Measurements from ENCODE around the gene C2orf42.
"Not testable (repeated sequence)": the region's sequence is repeated elsewhere in the genome, so short reads cannot be mapped to it uniquely, and the experiment has no call there.

C2orf42 gene

DNA sequence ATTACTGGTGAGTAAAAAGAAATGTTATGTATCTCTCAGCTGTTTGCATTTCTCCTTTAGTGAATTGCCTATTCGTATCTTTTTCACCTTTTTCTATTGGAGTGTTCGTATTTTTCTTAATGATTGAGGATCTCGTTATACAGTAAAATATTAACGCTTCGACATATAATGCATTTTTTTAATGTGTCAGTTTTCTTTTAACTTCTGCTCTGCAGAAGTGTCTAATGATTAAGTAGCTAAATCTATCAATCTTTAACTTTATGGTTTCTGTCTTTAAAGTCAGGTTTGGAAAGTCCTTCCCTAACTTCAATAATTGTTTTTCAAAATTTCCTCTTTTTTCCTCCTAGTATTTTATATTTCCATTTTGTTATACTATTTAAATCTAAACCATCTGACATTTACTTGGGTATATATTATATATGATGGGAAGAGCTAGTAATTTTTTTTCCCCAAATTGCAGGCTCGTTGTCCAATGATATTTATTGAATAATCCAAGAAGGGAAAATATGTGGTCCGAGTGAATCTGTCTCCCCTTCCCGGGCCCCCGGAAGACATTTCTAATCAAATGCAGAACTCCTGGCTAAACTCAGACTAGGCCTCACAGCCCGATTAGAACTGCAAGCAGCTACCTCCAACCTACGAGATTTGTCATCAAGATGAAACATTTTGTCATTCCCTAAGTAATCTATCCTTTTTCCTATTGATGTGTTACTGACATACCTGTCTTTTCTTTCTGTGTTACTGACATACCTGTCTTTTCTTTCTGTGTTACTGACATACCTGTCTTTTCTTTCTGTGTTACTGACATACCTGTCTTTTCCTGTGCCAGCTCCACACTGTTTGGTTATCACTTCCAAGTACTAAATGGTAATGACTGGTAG lies 86.3 kb downstream of the C2orf42 start:
- H3K4me1 ChIP-seq (ENCODE audit: insufficient read depth, low read length) = peaks cover 20% of the 10 kb centered on the region
- H3K4me2 ChIP-seq (ENCODE audit: insufficient read depth, low read length) = peak overlapping the region; percentile 30; the same call in 1 of the 2 replicates
- no peaks in the 10 kb centered on the region for H3K79me2 ChIP-seq (ENCODE audit: insufficient read depth, low read length)
- H3K4me3 ChIP-seq (ENCODE audit: low read depth in 1 of 2, low read length in 2 of 2) = no peak overlapping the region
- H3K27me3 ChIP-seq (ENCODE audit: insufficient read depth, low read length, poor library complexity) = no peaks in the 10 kb centered on the region
- H3K36me3 ChIP-seq (ENCODE audit: insufficient read depth, low read length) = no peaks in the 10 kb centered on the region
- H3K9me3 ChIP-seq (ENCODE audit: insufficient read depth, low read length, severe bottlenecking) = no peaks in the 10 kb centered on the region
- peak overlapping the region; percentile 76 for H3K27ac ChIP-seq (ENCODE audit: low read length)
- TF ChIP-seq, protein P1, sequence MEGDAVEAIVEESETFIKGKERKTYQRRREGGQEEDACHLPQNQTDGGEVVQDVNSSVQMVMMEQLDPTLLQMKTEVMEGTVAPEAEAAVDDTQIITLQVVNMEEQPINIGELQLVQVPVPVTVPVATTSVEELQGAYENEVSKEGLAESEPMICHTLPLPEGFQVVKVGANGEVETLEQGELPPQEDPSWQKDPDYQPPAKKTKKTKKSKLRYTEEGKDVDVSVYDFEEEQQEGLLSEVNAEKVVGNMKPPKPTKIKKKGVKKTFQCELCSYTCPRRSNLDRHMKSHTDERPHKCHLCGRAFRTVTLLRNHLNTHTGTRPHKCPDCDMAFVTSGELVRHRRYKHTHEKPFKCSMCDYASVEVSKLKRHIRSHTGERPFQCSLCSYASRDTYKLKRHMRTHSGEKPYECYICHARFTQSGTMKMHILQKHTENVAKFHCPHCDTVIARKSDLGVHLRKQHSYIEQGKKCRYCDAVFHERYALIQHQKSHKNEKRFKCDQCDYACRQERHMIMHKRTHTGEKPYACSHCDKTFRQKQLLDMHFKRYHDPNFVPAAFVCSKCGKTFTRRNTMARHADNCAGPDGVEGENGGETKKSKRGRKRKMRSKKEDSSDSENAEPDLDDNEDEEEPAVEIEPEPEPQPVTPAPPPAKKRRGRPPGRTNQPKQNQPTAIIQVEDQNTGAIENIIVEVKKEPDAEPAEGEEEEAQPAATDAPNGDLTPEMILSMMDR (IDR thresholded peaks at IDR 0.05; ENCODE audit: borderline replicate concordance, extremely low read depth, low read length, poor library complexity, severe bottlenecking) = no peak
- TF ChIP-seq EZH2 (IDR thresholded peaks at IDR 0.05; ENCODE audit: borderline replicate concordance, low read depth, low read length, severe bottlenecking) = no peak
- H4K20me1 ChIP-seq (ENCODE audit: insufficient read depth, low read length) = no peaks in the 10 kb centered on the region
- peak overlapping the region; percentile 37 for H3K9ac ChIP-seq (ENCODE audit: low read depth, low read length)
- ATAC-seq (ENCODE audit: insufficient read depth, low read depth) = no peak
- peak overlapping the region; percentile 67 for H2AFZ ChIP-seq (ENCODE audit: low read depth, low read length)
- DNase-seq = no peak

DNA sequence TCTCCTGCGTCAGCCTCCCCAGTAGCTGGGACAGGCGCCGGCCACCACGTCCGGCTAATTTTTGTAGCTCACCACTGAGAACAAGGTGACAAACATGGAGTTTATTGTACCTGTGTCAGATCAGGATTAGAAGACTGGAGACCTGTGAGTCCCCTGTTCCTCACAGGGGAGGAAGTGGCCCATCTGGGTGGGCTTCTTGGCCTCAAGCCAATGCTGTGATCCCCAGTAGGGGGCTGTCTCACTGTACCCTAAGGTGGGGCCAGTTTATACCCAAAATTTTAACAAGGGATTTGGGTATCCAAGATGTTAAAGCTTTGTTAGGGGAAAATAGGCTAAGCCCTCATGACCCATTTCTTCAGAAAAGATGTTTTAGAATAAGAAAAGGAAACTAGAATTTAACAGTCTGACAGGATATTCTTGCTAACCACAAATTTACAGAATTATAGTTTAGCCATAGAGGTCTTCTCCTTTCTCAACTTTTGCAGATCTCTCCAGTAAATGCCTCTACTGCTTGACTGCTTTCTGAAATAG lies 87.2 kb downstream of the C2orf42 start:
- H3K9ac ChIP-seq (ENCODE audit: low read depth, low read length) = peak overlapping the region; percentile 37
- H3K36me3 ChIP-seq (ENCODE audit: insufficient read depth, low read length) = no peaks in the 10 kb centered on the region
- H2AFZ ChIP-seq (ENCODE audit: low read depth, low read length) = peak overlapping the region; percentile 66
- H3K79me2 ChIP-seq (ENCODE audit: insufficient read depth, low read length) = no peaks in the 10 kb centered on the region
- peak overlapping the region; percentile 76 for H3K27ac ChIP-seq (ENCODE audit: low read length)
- H3K9me3 ChIP-seq (ENCODE audit: insufficient read depth, low read length, severe bottlenecking) = no peaks in the 10 kb centered on the region
- H4K20me1 ChIP-seq (ENCODE audit: insufficient read depth, low read length) = no peaks in the 10 kb centered on the region
- TF ChIP-seq, protein P1 (IDR thresholded peaks at IDR 0.05; ENCODE audit: borderline replicate concordance, extremely low read depth, low read length, poor library complexity, severe bottlenecking) = peak; percentile 29
- TF ChIP-seq EZH2 (IDR thresholded peaks at IDR 0.05; ENCODE audit: borderline replicate concordance, low read depth, low read length, severe bottlenecking) = no peak
- peak overlapping the region; percentile 27; the same call in 1 of the 2 replicates for H3K4me2 ChIP-seq (ENCODE audit: insufficient read depth, low read length)
- H3K4me1 ChIP-seq (ENCODE audit: insufficient read depth, low read length) = peaks cover 20% of the 10 kb centered on the region
- DNase-seq (no peak), ATAC-seq (ENCODE audit: insufficient read depth, low read depth) (peak; percentile 67)
- H3K27me3 ChIP-seq (ENCODE audit: insufficient read depth, low read length, poor library complexity) = no peaks in the 10 kb centered on the region
- H3K4me3 ChIP-seq (ENCODE audit: low read depth in 1 of 2, low read length in 2 of 2) = no peak overlapping the region; a peak in 1 of 4 replicates

DNA sequence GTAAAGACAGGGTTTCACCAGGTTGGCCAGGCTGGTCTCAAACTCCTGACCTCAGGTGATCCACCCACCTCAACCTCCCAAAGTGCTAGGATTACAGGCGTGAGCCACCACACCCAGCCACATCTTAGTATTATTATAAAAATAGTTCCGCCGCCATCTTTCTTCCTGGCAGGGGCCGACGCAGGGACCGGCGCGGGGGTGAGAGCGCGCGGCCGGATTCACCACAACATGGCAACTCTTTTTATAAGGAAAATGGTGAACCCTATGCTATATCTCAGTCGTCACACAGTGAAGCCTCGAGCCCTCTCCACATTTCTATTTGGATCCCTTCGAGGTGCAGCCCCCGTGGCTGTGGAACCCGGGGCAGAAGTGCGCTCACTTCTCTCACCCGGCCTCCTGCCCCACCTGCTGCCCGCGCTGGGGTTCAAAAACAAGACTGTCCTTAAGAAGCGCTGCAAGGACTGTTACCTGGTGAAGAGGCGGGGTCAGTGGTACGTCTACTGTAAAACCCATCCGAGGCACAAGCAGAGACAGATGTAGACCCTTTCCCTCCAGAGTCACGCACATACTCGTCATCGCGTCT lies 88.4 kb downstream of the C2orf42 start:
- not testable (repeated sequence) for H3K9ac ChIP-seq (ENCODE audit: low read depth, low read length); H3K27ac ChIP-seq (ENCODE audit: low read length); ATAC-seq (ENCODE audit: insufficient read depth, low read depth); H3K36me3 ChIP-seq (ENCODE audit: insufficient read depth, low read length); H3K9me3 ChIP-seq (ENCODE audit: insufficient read depth, low read length, severe bottlenecking); H3K27me3 ChIP-seq (ENCODE audit: insufficient read depth, low read length, poor library complexity); DNase-seq; H3K4me3 ChIP-seq (ENCODE audit: low read depth in 1 of 2, low read length in 2 of 2); H4K20me1 ChIP-seq (ENCODE audit: insufficient read depth, low read length); H2AFZ ChIP-seq (ENCODE audit: low read depth, low read length); H3K79me2 ChIP-seq (ENCODE audit: insufficient read depth, low read length); H3K4me2 ChIP-seq (ENCODE audit: insufficient read depth, low read length)
- peaks cover 20% of the 10 kb centered on the region for H3K4me1 ChIP-seq (ENCODE audit: insufficient read depth, low read length)

DNA sequence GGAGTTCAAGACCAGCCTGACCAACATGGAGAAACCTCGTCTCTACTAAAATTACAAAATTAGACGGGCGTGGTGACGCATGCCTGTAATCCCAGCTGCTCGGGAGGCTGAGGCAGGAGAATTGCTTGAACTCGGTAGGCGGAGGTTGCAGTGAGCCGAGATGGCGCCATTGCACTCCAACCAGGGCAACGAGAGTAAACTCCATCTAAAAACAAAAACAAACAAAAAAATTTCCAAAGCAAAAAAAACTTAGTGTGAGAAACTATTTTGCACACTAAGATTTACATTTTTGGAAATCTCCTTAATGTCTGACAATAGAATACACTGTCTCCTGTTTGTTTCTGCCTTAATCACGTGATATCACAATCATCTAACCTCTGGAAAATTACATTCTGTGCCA lies 89.1 kb downstream of the C2orf42 start:
- not testable (repeated sequence) for H3K9ac ChIP-seq (ENCODE audit: low read depth, low read length); H3K4me2 ChIP-seq (ENCODE audit: insufficient read depth, low read length); DNase-seq; H2AFZ ChIP-seq (ENCODE audit: low read depth, low read length); H3K36me3 ChIP-seq (ENCODE audit: insufficient read depth, low read length); H4K20me1 ChIP-seq (ENCODE audit: insufficient read depth, low read length); H3K27me3 ChIP-seq (ENCODE audit: insufficient read depth, low read length, poor library complexity); H3K79me2 ChIP-seq (ENCODE audit: insufficient read depth, low read length); ATAC-seq (ENCODE audit: insufficient read depth, low read depth); H3K27ac ChIP-seq (ENCODE audit: low read length); H3K9me3 ChIP-seq (ENCODE audit: insufficient read depth, low read length, severe bottlenecking); H3K4me3 ChIP-seq (ENCODE audit: low read depth in 1 of 2, low read length in 2 of 2)
- peaks cover 20% of the 10 kb centered on the region for H3K4me1 ChIP-seq (ENCODE audit: insufficient read depth, low read length)

Measured in DND-41 (cell line).